Stimulated activated naive CD8-positive, alpha-beta T cell treated with anti-CD3 and anti-CD28 coated beads, Interleukin-15, Interleukin-2, amounts not matched to agents 100 U/mL and 50 U/mL, for 24 hours (primary cell): ENCODE data around the gene RRP9.

Source experiments
- ATAC-seq: fragments of 150-1000 bp; cut with Tn5 transposase; one replicate; pipeline ENCODE4 v1.10.0; 2021
- DNase-seq: peaks from one replicate; pipeline ENCODE4 v3.0.0; 2021

RRP9 gene

GRCh38 chr3:51971350-51971749 lies 29.6 kb upstream of the RRP9 start:
- no peak for ATAC-seq
- no peak for DNase-seq

GRCh38 chr3:51970606-51971300 lies 29.0 kb upstream of the RRP9 start:
- no peak for ATAC-seq
- DNase-seq = no peak

- no peak for ATAC-seq
- no peak for DNase-seq
Measured at GRCh38 chr3:51969841-51970240, 28.1 kb upstream of the RRP9 start.

GRCh38 chr3:51968883-51969678 lies 27.4 kb upstream of the RRP9 start:
- ATAC-seq = no peak
- DNase-seq = no peak

- DNase-seq = no peak
- ATAC-seq = no peak
Measured at GRCh38 chr3:51968170-51968775, 26.6 kb upstream of the RRP9 start.

GRCh38 chr3:51967384-51968169 lies 25.9 kb upstream of the RRP9 start, which contains the start of gene PCBP4:
TSS of gene PCBP4 (minus strand) at chr3:51967454. CDS start at chr3:51961240, 6,214 bp downstream.
- DNase-seq = peak; percentile 45
- ATAC-seq = peak; percentile 41

GRCh38 chr3:51966922-51967383 lies 25.2 kb upstream of the RRP9 start:
- no peak for ATAC-seq
- DNase-seq = no peak

GRCh38 chr3:51966486-51966885 lies 24.8 kb upstream of the RRP9 start:
- DNase-seq (no peak), ATAC-seq (no peak)

GRCh38 chr3:51966016-51966415 lies 24.3 kb upstream of the RRP9 start:
- no peak for DNase-seq
- no peak for ATAC-seq

- no peak for DNase-seq
- no peak for ATAC-seq
Measured at GRCh38 chr3:51964521-51964920, 22.8 kb upstream of the RRP9 start.

GRCh38 chr3:51963951-51964451 lies 22.3 kb upstream of the RRP9 start:
- DNase-seq (no peak), ATAC-seq (no peak)

GRCh38 chr3:51962854-51963530 lies 21.3 kb upstream of the RRP9 start:
- ATAC-seq = no peak
- DNase-seq = no peak

GRCh38 chr3:51961602-51962569 lies 20.2 kb upstream of the RRP9 start:
- DNase-seq (no peak), ATAC-seq (no peak)

- ATAC-seq = no peak
- no peak for DNase-seq
Measured at GRCh38 chr3:51961011-51961410, 19.3 kb upstream of the RRP9 start.

- no peak for ATAC-seq
- no peak for DNase-seq
Measured at GRCh38 chr3:51960386-51960785, 18.7 kb upstream of the RRP9 start.

- ATAC-seq (no peak), DNase-seq (no peak)
Measured at GRCh38 chr3:51959651-51960050, 17.9 kb upstream of the RRP9 start.

- DNase-seq (no peak), ATAC-seq (no peak)
Measured at GRCh38 chr3:51958603-51959521, 17.2 kb upstream of the RRP9 start.

- DNase-seq (no peak), ATAC-seq (no peak)
Measured at GRCh38 chr3:51957520-51958205, 16.0 kb upstream of the RRP9 start.
